ENCODE data around the gene DTX1.
"Not testable (repeated sequence)": the region's sequence is repeated elsewhere in the genome, so short reads cannot be mapped to it uniquely, and the experiment has no call there.

DTX1 gene

GRCh38 chr12:113137861-113138783 is 81.6 kb downstream of the DTX1 start:
- Histone ChIP-seq H3K4me1 (ENCODE audit: insufficient read depth, low read length) (peaks cover 3% of the 10 kb centered on the region), H3K27me3 (ENCODE audit: insufficient read depth, low read length) (peaks cover 40% of the 10 kb centered on the region), H3K9me3 (ENCODE audit: low read length) (no peaks in the 10 kb centered on the region), H3K4me3 (ENCODE audit: low read length) (no peak overlapping the region), H2AFZ (ENCODE audit: low read depth, low read length) (no peak overlapping the region), H3K36me3 (ENCODE audit: insufficient read depth, low read length) (no peaks in the 10 kb centered on the region)

GRCh38 chr12:113138826-113139225 is 82.3 kb downstream of the DTX1 start:
- H3K27me3 ChIP-seq (ENCODE audit: insufficient read depth, low read length): peaks cover 36% of the 10 kb centered on the region

GRCh38 chr12:113140706-113141105 is 84.2 kb downstream of the DTX1 start:
- Histone ChIP-seq H3K4me3 (ENCODE audit: low read length) (no peak overlapping the region), H3K4me1 (ENCODE audit: insufficient read depth, low read length) (peaks cover 3% of the 10 kb centered on the region), H3K9me3 (ENCODE audit: low read length) (no peaks in the 10 kb centered on the region), H3K36me3 (ENCODE audit: insufficient read depth, low read length) (no peaks in the 10 kb centered on the region), H3K27me3 (ENCODE audit: insufficient read depth, low read length) (peaks cover 19% of the 10 kb centered on the region), H2AFZ (ENCODE audit: low read depth, low read length) (no peak overlapping the region)

More at GRCh38 chr12:113138826-113139225, 82.3 kb downstream of the DTX1 start:
- peaks cover 3% of the 10 kb centered on the region for H3K4me1 ChIP-seq (ENCODE audit: insufficient read depth, low read length)
- H3K9me3 ChIP-seq (ENCODE audit: low read length): no peaks in the 10 kb centered on the region
- H3K4me3 ChIP-seq (ENCODE audit: low read length): no peak overlapping the region
- H3K36me3 ChIP-seq (ENCODE audit: insufficient read depth, low read length): no peaks in the 10 kb centered on the region
- H2AFZ ChIP-seq (ENCODE audit: low read depth, low read length): no peak overlapping the region

- H3K27me3 ChIP-seq (ENCODE audit: insufficient read depth, low read length); H3K9me3 ChIP-seq (ENCODE audit: low read length); H3K4me1 ChIP-seq (ENCODE audit: insufficient read depth, low read length); H3K36me3 ChIP-seq (ENCODE audit: insufficient read depth, low read length); H2AFZ ChIP-seq (ENCODE audit: low read depth, low read length); H3K4me3 ChIP-seq (ENCODE audit: low read length): not testable (repeated sequence)
These were observed 85.2 kb downstream of the DTX1 start for GRCh38 chr12:113141716-113142115.

- H3K27me3 ChIP-seq (ENCODE audit: insufficient read depth, low read length): peaks cover 6% of the 10 kb centered on the region
- H3K4me1 ChIP-seq (ENCODE audit: insufficient read depth, low read length): peaks cover 3% of the 10 kb centered on the region
- no peak overlapping the region for H2AFZ ChIP-seq (ENCODE audit: low read depth, low read length)
- no peak overlapping the region for H3K4me3 ChIP-seq (ENCODE audit: low read length)
- no peaks in the 10 kb centered on the region for H3K9me3 ChIP-seq (ENCODE audit: low read length)
- H3K36me3 ChIP-seq (ENCODE audit: insufficient read depth, low read length): no peaks in the 10 kb centered on the region
These were observed 85.8 kb downstream of the DTX1 start for GRCh38 chr12:113142173-113142885.

- Histone ChIP-seq H3K36me3 (ENCODE audit: insufficient read depth, low read length) (no peaks in the 10 kb centered on the region), H2AFZ (ENCODE audit: low read depth, low read length) (no peak overlapping the region), H3K4me1 (ENCODE audit: insufficient read depth, low read length) (peaks cover 3% of the 10 kb centered on the region), H3K4me3 (ENCODE audit: low read length) (no peak overlapping the region), H3K9me3 (ENCODE audit: low read length) (no peaks in the 10 kb centered on the region), H3K27me3 (ENCODE audit: insufficient read depth, low read length) (peaks cover 6% of the 10 kb centered on the region)
These were observed 86.4 kb downstream of the DTX1 start for GRCh38 chr12:113142886-113143332.

GRCh38 chr12:113143959-113144358 is 87.4 kb downstream of the DTX1 start:
- Histone ChIP-seq H2AFZ (ENCODE audit: low read depth, low read length) (no peak overlapping the region), H3K9me3 (ENCODE audit: low read length) (no peaks in the 10 kb centered on the region), H3K27me3 (ENCODE audit: insufficient read depth, low read length) (peaks cover 6% of the 10 kb centered on the region), H3K4me3 (ENCODE audit: low read length) (no peak overlapping the region), H3K4me1 (ENCODE audit: insufficient read depth, low read length) (peaks cover 3% of the 10 kb centered on the region), H3K36me3 (ENCODE audit: insufficient read depth, low read length) (no peaks in the 10 kb centered on the region)

- Histone ChIP-seq H3K4me3 (ENCODE audit: low read length) (no peak overlapping the region), H3K36me3 (ENCODE audit: insufficient read depth, low read length) (no peaks in the 10 kb centered on the region)
These were observed 88.3 kb downstream of the DTX1 start for GRCh38 chr12:113144806-113145205.

GRCh38 chr12:113145720-113146551 is 89.4 kb downstream of the DTX1 start:
- Histone ChIP-seq H3K4me3 (ENCODE audit: low read length) (no peak overlapping the region), H3K9me3 (ENCODE audit: low read length) (no peaks in the 10 kb centered on the region), H2AFZ (ENCODE audit: low read depth, low read length) (no peak overlapping the region), H3K4me1 (ENCODE audit: insufficient read depth, low read length) (peaks cover 20% of the 10 kb centered on the region), H3K27me3 (ENCODE audit: insufficient read depth, low read length) (peaks cover 6% of the 10 kb centered on the region), H3K36me3 (ENCODE audit: insufficient read depth, low read length) (no peaks in the 10 kb centered on the region)

More at GRCh38 chr12:113144806-113145205, 88.3 kb downstream of the DTX1 start:
- H3K27me3 ChIP-seq (ENCODE audit: insufficient read depth, low read length): peaks cover 6% of the 10 kb centered on the region
- no peak overlapping the region for H2AFZ ChIP-seq (ENCODE audit: low read depth, low read length)
- H3K9me3 ChIP-seq (ENCODE audit: low read length): no peaks in the 10 kb centered on the region
- peaks cover 11% of the 10 kb centered on the region for H3K4me1 ChIP-seq (ENCODE audit: insufficient read depth, low read length)

GRCh38 chr12:113146999-113147398 is 90.5 kb downstream of the DTX1 start:
- Histone ChIP-seq H3K4me3 (ENCODE audit: low read length) (no peak overlapping the region), H3K9me3 (ENCODE audit: low read length) (no peaks in the 10 kb centered on the region), H3K4me1 (ENCODE audit: insufficient read depth, low read length) (peaks cover 20% of the 10 kb centered on the region), H3K27me3 (ENCODE audit: insufficient read depth, low read length) (peaks cover 10% of the 10 kb centered on the region), H3K36me3 (ENCODE audit: insufficient read depth, low read length) (no peaks in the 10 kb centered on the region), H2AFZ (ENCODE audit: low read depth, low read length) (no peak overlapping the region)
